ENCODE measurements around the gene HS3ST4. TPM values are rescaled to one million over a fixed set of nuclear protein-coding genes. Genes with fewer than 3 reads are reported as not detected.

Gene HS3ST4
- total RNA-seq, 4 donors from 2014 or later: 0.20 TPM; not detected in 3

- 63 to 67% methylated on average over 15 of the region's 15 CpGs for WGBS, 2 donors
- TF ChIP-seq EP300 (IDR thresholded peaks at IDR 0.05) (no peak), POLR2A (IDR thresholded peaks at IDR 0.05) (no peak), CTCF (IDR thresholded peaks at IDR 0.05) (no peak)
- Histone ChIP-seq H3K4me3 (no peak overlapping the region), H3K27me3 (no peaks in the 10 kb centered on the region), H3K27ac (no peak overlapping the region), H3K36me3 (no peaks in the 10 kb centered on the region), H3K9me3 (no peaks in the 10 kb centered on the region), H3K4me1 (no peaks in the 10 kb centered on the region)
- no peak for DNase-seq (ENCODE audit: low spot score in 2 of 2)
These were observed 37.6 kb downstream of the HS3ST4 start for GRCh38 chr16:25729188-25729915.

GRCh38 chr16:25730396-25730795 lies 38.6 kb downstream of the HS3ST4 start:
- 75 to 80% methylated on average over 3 of the region's 3 CpGs for WGBS, 2 donors
- Histone ChIP-seq H3K4me1 (no peaks in the 10 kb centered on the region), H3K4me3 (no peak overlapping the region), H3K9me3 (no peaks in the 10 kb centered on the region), H3K36me3 (no peaks in the 10 kb centered on the region), H3K27me3 (no peaks in the 10 kb centered on the region), H3K27ac (no peak overlapping the region)
- DNase-seq (ENCODE audit: low spot score in 2 of 2): no peak
- no peak for TF ChIP-seq POLR2A (IDR thresholded peaks at IDR 0.05)
- no peak for TF ChIP-seq CTCF (IDR thresholded peaks at IDR 0.05)
- no peak for TF ChIP-seq EP300 (IDR thresholded peaks at IDR 0.05)

GRCh38 chr16:25734430-25735385 lies 42.9 kb downstream of the HS3ST4 start:
- Histone ChIP-seq H3K27me3 (no peaks in the 10 kb centered on the region), H3K27ac (no peak overlapping the region), H3K4me3 (no peak overlapping the region), H3K9me3 (no peaks in the 10 kb centered on the region), H3K4me1 (no peaks in the 10 kb centered on the region), H3K36me3 (no peaks in the 10 kb centered on the region)
- WGBS, 2 donors: 44 to 48% methylated on average over 2 of the region's 2 CpGs
- TF ChIP-seq EP300 (IDR thresholded peaks at IDR 0.05): no peak
- no peak for TF ChIP-seq POLR2A (IDR thresholded peaks at IDR 0.05)
- TF ChIP-seq CTCF (IDR thresholded peaks at IDR 0.05): no peak
- DNase-seq (ENCODE audit: low spot score in 2 of 2): no peak

- no peak for DNase-seq (ENCODE audit: low spot score in 2 of 2)
- Histone ChIP-seq H3K36me3 (no peaks in the 10 kb centered on the region), H3K27ac (no peak overlapping the region), H3K27me3 (no peaks in the 10 kb centered on the region), H3K4me3 (no peak overlapping the region), H3K9me3 (no peaks in the 10 kb centered on the region), H3K4me1 (no peaks in the 10 kb centered on the region)
- TF ChIP-seq EP300 (IDR thresholded peaks at IDR 0.05): no peak
- TF ChIP-seq POLR2A (IDR thresholded peaks at IDR 0.05): no peak
- 65 to 90% methylated on average over 1 of the region's 1 CpG for WGBS, 2 donors
These were observed 43.9 kb downstream of the HS3ST4 start for GRCh38 chr16:25735645-25736044.

GRCh38 chr16:25747160-25747758 lies 55.5 kb downstream of the HS3ST4 start:
- Histone ChIP-seq H3K9me3 (peaks cover 0 to 12% (median 0%) of the 10 kb centered on the region in 4 donors), H3K27ac (no peak overlapping the region)
- WGBS, 2 donors: 60 to 62% methylated on average over 7 of the region's 7 CpGs

More at GRCh38 chr16:25747160-25747758, 55.5 kb downstream of the HS3ST4 start:
- Histone ChIP-seq H3K36me3 (no peaks in the 10 kb centered on the region), H3K27me3 (no peaks in the 10 kb centered on the region), H3K4me3 (no peak overlapping the region), H3K4me1 (no peaks in the 10 kb centered on the region)
- no peak for DNase-seq (ENCODE audit: low spot score in 2 of 2)
- TF ChIP-seq CTCF (IDR thresholded peaks at IDR 0.05): no peak
- no peak for TF ChIP-seq EP300 (IDR thresholded peaks at IDR 0.05)
- no peak for TF ChIP-seq POLR2A (IDR thresholded peaks at IDR 0.05)

Data from tibial nerve (tissue), 4 donors.